ENCODE data around the gene TAF11. TPM values are rescaled to one million over a fixed set of nuclear protein-coding genes. Genes with fewer than 3 reads are reported as not detected.

The TAF11 gene
- total and polyA plus RNA-seq, 12 donors = 16.4 to 52.1 (median 26.6) TPM

GRCh38 chr6:34875292-34876213 is 12.3 kb downstream of the TAF11 start:
- H3K27me3 ChIP-seq = no peaks in the 10 kb centered on the region
- no peak overlapping the region for H3K27ac ChIP-seq
- no peak overlapping the region for H3K4me3 ChIP-seq
- no peaks in the 10 kb centered on the region for H3K9me3 ChIP-seq (replicated peaks in 1 of 3)
- intact Hi-C loops (cut with DNase I) = no loop called here
- H3K36me3 ChIP-seq (replicated peaks in 1 of 2) = peaks cover 0 to 93% of the 10 kb centered on the region in 2 donors
- WGBS, 4 donors = 88 to 94% (median 90%) methylated on average over 4 of the region's 4 CpGs
- H3K4me1 ChIP-seq (replicated peaks in 1 of 2) = no peaks in the 10 kb centered on the region
- DNase-seq = no peak
- no peak for TF ChIP-seq POLR2A (IDR thresholded peaks at IDR 0.05)
- TF ChIP-seq CTCF (IDR thresholded peaks at IDR 0.05) = no peak

GRCh38 chr6:34872332-34872731 is 15.5 kb downstream of the TAF11 start:
- TF ChIP-seq POLR2A (IDR thresholded peaks at IDR 0.05) (no peak), CTCF (IDR thresholded peaks at IDR 0.05) (no peak)
- WGBS, 4 donors = 30 to 74% (median 61%) methylated on average over 1 of the region's 1 CpG; no CpG with 5 or more reads in 1 of the 4 donors
- DNase-seq = peak in 2 of 7 donors; percentile 24 to 42
- no peaks in the 10 kb centered on the region for H3K4me1 ChIP-seq (replicated peaks in 1 of 2)
- intact Hi-C loops (cut with DNase I) = no loop called here
- peaks cover 0 to 83% of the 10 kb centered on the region in 2 donors for H3K36me3 ChIP-seq (replicated peaks in 1 of 2)
- no peak overlapping the region for H3K4me3 ChIP-seq
- H3K27ac ChIP-seq = no peak overlapping the region
- no peaks in the 10 kb centered on the region for H3K9me3 ChIP-seq (replicated peaks in 1 of 3)
- no peaks in the 10 kb centered on the region for H3K27me3 ChIP-seq

DNA sequence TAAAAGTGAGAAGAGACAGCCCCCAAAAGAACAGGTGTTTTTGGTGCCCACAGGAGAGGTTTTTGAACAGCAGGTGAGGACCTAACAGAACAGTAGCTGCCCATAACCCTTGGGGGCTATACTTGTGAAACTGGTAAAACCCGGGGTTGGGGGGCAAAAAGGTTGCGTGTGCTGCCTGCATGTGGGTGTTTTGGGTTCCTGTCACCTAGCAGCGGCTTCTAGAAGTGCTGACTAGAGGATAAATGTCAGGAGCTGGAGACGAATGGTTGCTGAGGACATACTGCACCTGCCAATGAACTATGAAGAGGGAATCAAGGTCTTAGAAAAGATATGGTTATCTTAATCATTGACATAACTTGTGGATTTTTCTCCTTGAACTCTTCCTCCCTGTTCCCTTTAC is 16.0 kb downstream of the TAF11 start:
- Histone ChIP-seq H3K9me3 (replicated peaks in 1 of 3) (no peaks in the 10 kb centered on the region), H3K36me3 (replicated peaks in 1 of 2) (peaks cover 0 to 81% of the 10 kb centered on the region in 2 donors), H3K27me3 (no peaks in the 10 kb centered on the region), H3K4me3 (no peak overlapping the region), H3K4me1 (replicated peaks in 1 of 2) (no peaks in the 10 kb centered on the region), H3K27ac (no peak overlapping the region)
- intact Hi-C loops (cut with DNase I) = no loop called here
- TF ChIP-seq POLR2A (IDR thresholded peaks at IDR 0.05) = no peak
- TF ChIP-seq CTCF (IDR thresholded peaks at IDR 0.05) = no peak
- peak in 1 of 7 donors; percentile 19 for DNase-seq
- 63 to 73% (median 68%) methylated on average over 4 of the region's 4 CpGs for WGBS, 4 donors

DNA sequence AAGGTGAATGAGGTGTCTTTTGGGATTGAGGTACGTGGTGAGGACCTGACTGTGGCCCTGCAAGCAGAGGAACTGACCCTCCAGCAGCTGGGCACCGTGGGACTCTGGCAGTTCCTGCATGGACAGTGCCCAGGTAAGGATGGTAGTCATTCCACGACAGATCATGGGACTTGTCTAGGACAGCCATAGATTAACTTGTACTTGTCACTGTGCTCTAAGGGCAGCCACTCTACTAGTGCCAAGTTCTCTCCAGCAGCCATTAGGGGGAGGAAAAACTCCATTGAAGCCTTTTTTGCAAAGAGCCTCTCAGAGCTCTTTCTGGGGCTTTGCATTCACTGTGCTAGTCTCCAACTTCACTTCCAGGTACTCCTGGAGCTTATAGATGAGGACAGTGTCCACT is 20.4 kb downstream of the TAF11 start:
- Histone ChIP-seq H3K4me1 (replicated peaks in 1 of 2) (no peaks in the 10 kb centered on the region), H3K27me3 (no peaks in the 10 kb centered on the region), H3K36me3 (replicated peaks in 1 of 2) (peaks cover 0 to 52% of the 10 kb centered on the region in 2 donors), H3K4me3 (no peak overlapping the region), H3K27ac (no peak overlapping the region), H3K9me3 (replicated peaks in 1 of 3) (no peaks in the 10 kb centered on the region)
- intact Hi-C loops (cut with DNase I) = no loop called here
- no peak for TF ChIP-seq POLR2A (IDR thresholded peaks at IDR 0.05)
- TF ChIP-seq CTCF (IDR thresholded peaks at IDR 0.05) = peak in 2 of 6 experiments; percentile 15 to 20
- DNase-seq = no peak
- WGBS, 4 donors = 86 to 100% (median 92%) methylated on average over 3 of the region's 3 CpGs

Measured in adrenal gland (tissue), 12 donors.